DND-41 (cell line): ENCODE data around the gene COQ5.

Experiments used
- ATAC-seq: fragments of 200-7000 bp; cut with Tn5 transposase; 3 replicates; pipeline ENCODE4 v1.9.1; 2021; ENCODE audit warnings: low read depth; ENCODE audit not compliant: insufficient read depth
- DNase-seq: peaks from one replicate; pipeline ENCODE4 v3.0.0-alpha.2; 2020
- H2AFZ ChIP-seq: 2 replicates; pipeline ENCODE4 v1.6.0; 2012; ENCODE audit warnings: low read depth, low read length
- H3K27ac ChIP-seq: 2 replicates; pipeline ENCODE4 v1.5.1; 2012; ENCODE audit warnings: low read length, inconsistent platforms
- H3K27me3 ChIP-seq: fragments of 200-600 bp; sonication (generic); 2 replicates; pipeline ENCODE4 v1.6.0; 2012; ENCODE audit warnings: low read length, mild to moderate bottlenecking, inconsistent platforms; ENCODE audit not compliant: insufficient read depth, poor library complexity
- H3K36me3 ChIP-seq: 2 replicates; pipeline ENCODE4 v1.5.1; 2012; ENCODE audit warnings: low read length, inconsistent platforms; ENCODE audit not compliant: insufficient read depth
- H3K4me1 ChIP-seq: 2 replicates; pipeline ENCODE4 v1.5.1; 2012; ENCODE audit warnings: mild to moderate bottlenecking, low read length; ENCODE audit not compliant: insufficient read depth
- H3K4me2 ChIP-seq: 2 replicates; pipeline ENCODE4 v1.6.0; 2012; ENCODE audit warnings: mild to moderate bottlenecking, moderate library complexity, low read length, inconsistent platforms; ENCODE audit not compliant: insufficient read depth
- H3K4me3 ChIP-seq, 2 experiments: fragments of 200-600 bp in 1 of 2; shearing (Covaris generic) in 1 of 2; 2 replicates each; pipeline ENCODE4 v1.5.1; 2012 to 2016; ENCODE audit warnings: inconsistent platforms in 2 of 2, low read length in 2 of 2, mild to moderate bottlenecking in 2 of 2, low read depth in 1 of 2, moderate library complexity in 1 of 2
- H3K79me2 ChIP-seq: 2 replicates; pipeline ENCODE4 v1.6.0; 2012; ENCODE audit warnings: low read length, inconsistent platforms; ENCODE audit not compliant: insufficient read depth
- H3K9ac ChIP-seq: 2 replicates; pipeline ENCODE4 v1.6.0; 2012; ENCODE audit warnings: low read depth, mild to moderate bottlenecking, inconsistent platforms, low read length, moderate library complexity
- H3K9me3 ChIP-seq: 2 replicates; pipeline ENCODE4 v1.5.1; 2012; ENCODE audit warnings: low read length, moderate library complexity, mild to moderate bottlenecking, inconsistent platforms; ENCODE audit not compliant: insufficient read depth, severe bottlenecking
- H4K20me1 ChIP-seq: 2 replicates; pipeline ENCODE4 v1.6.0; 2012; ENCODE audit warnings: low read length; ENCODE audit not compliant: insufficient read depth
- CTCF ChIP-seq: IDR thresholded peaks from 2 replicates; pipeline ENCODE4 v1.5.1; 2012; ENCODE audit warnings: borderline replicate concordance, low read length, moderate library complexity, mild to moderate bottlenecking; ENCODE audit not compliant: poor library complexity, severe bottlenecking; ENCODE audit errors: extremely low read depth
- EZH2 ChIP-seq: IDR thresholded peaks from 3 replicates; pipeline ENCODE4 v1.6.1; 2012; ENCODE audit warnings: borderline replicate concordance, low read depth, mild to moderate bottlenecking, moderate library complexity, low read length, inconsistent platforms; ENCODE audit not compliant: severe bottlenecking

COQ5 gene

GRCh38 chr12:120479458-120479857 lies 49.5 kb downstream of the COQ5 start:
- Histone ChIP-seq H3K9me3 (no peaks in the 10 kb centered on the region), H3K4me2 (no peak overlapping the region), H3K36me3 (no peaks in the 10 kb centered on the region; the same call in 1 of the 2 replicates), H3K9ac (no peak overlapping the region), H2AFZ (no peak overlapping the region), H3K27me3 (no peaks in the 10 kb centered on the region), H3K4me1 (no peaks in the 10 kb centered on the region), H3K4me3 (no peak overlapping the region), H3K27ac (no peak overlapping the region), H4K20me1 (no peaks in the 10 kb centered on the region; the same call in 1 of the 2 replicates), H3K79me2 (no peaks in the 10 kb centered on the region)
- no peak for ATAC-seq
- no peak for DNase-seq
- TF ChIP-seq CTCF (no peak), EZH2 (no peak)

- H3K27me3 ChIP-seq: no peaks in the 10 kb centered on the region
- no peaks in the 10 kb centered on the region; the same call in 1 of the 2 replicates for H4K20me1 ChIP-seq
- TF ChIP-seq EZH2 (no peak), CTCF (no peak)
- peaks cover 16% of the 10 kb centered on the region; the same call in 1 of the 2 replicates for H3K79me2 ChIP-seq
- no peak overlapping the region for H3K9ac ChIP-seq
- no peak overlapping the region for H3K27ac ChIP-seq
- H3K4me2 ChIP-seq: no peak overlapping the region
- no peaks in the 10 kb centered on the region for H3K36me3 ChIP-seq
- no peak overlapping the region for H2AFZ ChIP-seq
- no peaks in the 10 kb centered on the region for H3K9me3 ChIP-seq
- no peak for DNase-seq
- H3K4me3 ChIP-seq: no peak overlapping the region
- no peak for ATAC-seq
- H3K4me1 ChIP-seq: peaks cover 12% of the 10 kb centered on the region
These were observed 53.3 kb downstream of the COQ5 start for GRCh38 chr12:120475643-120476042.

- Histone ChIP-seq H3K9me3 (no peaks in the 10 kb centered on the region), H3K27me3 (no peaks in the 10 kb centered on the region), H2AFZ (no peak overlapping the region), H3K79me2 (peaks cover 25% of the 10 kb centered on the region), H3K4me2 (no peak overlapping the region), H3K9ac (no peak overlapping the region), H3K27ac (no peak overlapping the region), H4K20me1 (no peaks in the 10 kb centered on the region; the same call in 1 of the 2 replicates), H3K36me3 (no peaks in the 10 kb centered on the region; the same call in 1 of the 2 replicates), H3K4me3 (no peak overlapping the region), H3K4me1 (peaks cover 21% of the 10 kb centered on the region)
- ATAC-seq: no peak
- TF ChIP-seq CTCF (no peak), EZH2 (no peak)
- DNase-seq: no peak
These were observed 54.4 kb downstream of the COQ5 start for GRCh38 chr12:120474616-120474960.
